GM19240 (cell line): ENCODE measurements around the gene GCG.

Source experiments
- DNase-seq: peaks from one replicate; pipeline ENCODE4 v3.0.0; 2011; ENCODE audit warnings: low spot score; ENCODE audit not compliant: insufficient read length

Gene GCG

GRCh38 chr2:162103443-162104009, 48.5 kb downstream of the GCG start:
- DNase-seq: no peak

GRCh38 chr2:162100579-162100978, 51.5 kb downstream of the GCG start:
- no peak for DNase-seq

GRCh38 chr2:162099836-162100235, 52.2 kb downstream of the GCG start:
- DNase-seq: no peak
